Upper lobe of right lung (tissue), 1 donor: ENCODE data around the gene SLC1A2. TPM values are rescaled to one million over a fixed set of nuclear protein-coding genes. Genes with fewer than 3 reads are reported as not detected.

Experiments used
- ATAC-seq: fragments of 200-7000 bp; cut with Tn5 transposase; one replicate; pipeline ENCODE4 v1.9.1; 2020; ENCODE audit warnings: mild to moderate bottlenecking, moderate library complexity
- DNase-seq: peaks from one replicate; pipeline ENCODE4 v3.0.0-alpha.2; 2020
- H3K27ac ChIP-seq: fragments of 200-600 bp; one replicate; pipeline ENCODE4 v1.8.0; 2022
- H3K27me3 ChIP-seq: fragments of 200-600 bp; one replicate; pipeline ENCODE4 v1.8.0; 2022; ENCODE audit warnings: mild to moderate bottlenecking
- H3K36me3 ChIP-seq: fragments of 200-600 bp; one replicate; pipeline ENCODE4 v1.8.0; 2022
- H3K4me1 ChIP-seq: fragments of 200-600 bp; one replicate; pipeline ENCODE4 v1.8.0; 2022
- H3K4me3 ChIP-seq: fragments of 200-600 bp; one replicate; pipeline ENCODE4 v1.8.0; 2022; ENCODE audit warnings: mild to moderate bottlenecking
- H3K9me3 ChIP-seq: fragments of 200-600 bp; one replicate; pipeline ENCODE4 v1.8.0; 2022
- CTCF ChIP-seq: fragments of 200-600 bp; IDR thresholded peaks from one replicate; pipeline ENCODE4 v1.8.0; 2022; ENCODE audit warnings: antibody characterized with exemption
- intact Hi-C: fragments of 100-400 bp; cut with DNase I; formaldehyde crosslinking; loops from one replicate; pipeline ENCODE4 v1.11.0; 2022
- total RNA-seq: library from RNA; stranded (reverse); fragmentation: NEBNext Ultra II Directional; extraction: Animal tissue kit (Norgen Biotek cat#: 25700); gene quantifications from one replicate; pipeline ENCODE4 v1.2.1, GENCODE V29; 2021
- donor health status: DM: no; HTN: yes; CAD: no; lungs with severe emphysema.

The SLC1A2 gene
- total RNA-seq, 1 donor from 2014 or later, result 2.5 TPM

DNA sequence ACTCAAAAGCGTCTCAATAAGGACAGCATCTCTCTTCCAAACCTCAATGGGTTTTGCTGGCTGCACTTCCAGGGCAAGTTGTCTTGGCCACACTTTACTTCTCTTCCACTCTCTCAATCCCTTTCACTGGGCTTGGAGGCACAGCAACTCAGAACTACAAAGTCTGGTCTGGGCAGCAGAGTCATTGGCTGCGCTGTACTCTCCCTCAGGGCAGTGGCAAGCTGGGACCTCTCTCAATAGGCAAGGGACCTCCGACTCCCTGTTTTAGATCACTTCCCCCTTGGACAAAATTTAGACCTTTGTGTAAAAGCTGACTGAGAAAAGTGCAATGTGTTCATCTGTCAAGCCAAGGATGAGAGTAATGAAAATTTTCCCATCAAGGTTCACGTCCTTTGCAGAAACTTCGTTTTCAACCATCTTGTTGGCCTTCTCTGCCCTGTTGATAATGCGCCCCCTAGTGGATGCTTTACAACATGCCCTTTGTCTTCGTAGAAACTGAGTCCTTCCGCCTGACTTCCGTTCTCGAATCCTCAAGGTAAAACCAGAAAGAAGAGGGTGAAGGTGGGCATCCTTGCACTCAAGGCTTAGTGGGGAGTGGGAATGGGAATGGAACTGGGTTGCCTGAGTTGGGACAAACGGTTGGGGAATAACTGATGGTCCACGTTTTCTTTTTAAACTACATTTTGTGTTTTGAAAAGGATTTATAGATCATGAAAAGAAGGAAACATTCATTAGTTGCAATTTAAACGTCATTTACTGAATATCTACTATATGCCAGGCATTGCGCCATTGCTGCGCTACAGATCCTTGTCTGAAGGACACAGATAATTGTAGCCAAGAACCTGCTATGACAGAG is 181.3 kb downstream of the SLC1A2 start:
- peak; percentile 74 for ATAC-seq
- H3K27me3 ChIP-seq, result no peaks in the 10 kb centered on the region
- intact Hi-C loops, result no loop called here

GRCh38 chr11:35237351-35237750 is 182.0 kb downstream of the SLC1A2 start:
- no peaks in the 10 kb centered on the region for H3K9me3 ChIP-seq
- intact Hi-C loops, result no loop called here
- H3K27ac ChIP-seq, result no peak overlapping the region
- no peaks in the 10 kb centered on the region for H3K27me3 ChIP-seq
- peaks cover 18% of the 10 kb centered on the region for H3K4me1 ChIP-seq
- H3K4me3 ChIP-seq, result no peak overlapping the region
- TF ChIP-seq CTCF, result no peak
- DNase-seq (no peak), ATAC-seq (peak; percentile 45)
- no peaks in the 10 kb centered on the region for H3K36me3 ChIP-seq

More for the DNA sequence above, 181.3 kb downstream of the SLC1A2 start:
- H3K27ac ChIP-seq, result no peak overlapping the region
- no peaks in the 10 kb centered on the region for H3K9me3 ChIP-seq
- TF ChIP-seq CTCF, result peak; percentile 71
- no peak overlapping the region for H3K4me3 ChIP-seq
- H3K36me3 ChIP-seq, result no peaks in the 10 kb centered on the region
- no peak for DNase-seq
- peaks cover 18% of the 10 kb centered on the region for H3K4me1 ChIP-seq

DNA sequence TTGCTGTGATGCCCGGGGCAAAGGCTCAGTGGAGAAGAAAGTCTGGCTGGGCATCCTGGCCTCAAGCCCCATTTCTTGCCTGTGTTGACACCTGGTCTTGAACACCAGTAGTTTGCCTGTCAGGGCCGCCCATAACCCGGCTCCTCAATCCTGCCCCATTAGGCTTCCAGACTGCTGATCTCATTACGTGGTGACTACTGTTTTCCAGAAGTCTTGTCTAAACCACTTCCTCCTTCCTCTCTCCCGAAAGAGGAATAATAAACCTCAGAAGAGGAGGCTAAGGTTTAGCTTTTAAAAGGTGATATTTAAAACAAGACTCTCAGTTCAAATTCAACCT is 182.7 kb downstream of the SLC1A2 start:
- DNase-seq, result no peak
- peaks cover 18% of the 10 kb centered on the region for H3K4me1 ChIP-seq
- no peak for TF ChIP-seq CTCF
- no peak overlapping the region for H3K4me3 ChIP-seq
- ATAC-seq, result peak; percentile 76
- no peaks in the 10 kb centered on the region for H3K27me3 ChIP-seq
- H3K27ac ChIP-seq, result no peak overlapping the region
- no peaks in the 10 kb centered on the region for H3K36me3 ChIP-seq
- H3K9me3 ChIP-seq, result no peaks in the 10 kb centered on the region
- intact Hi-C loops, result no loop called here

- Histone ChIP-seq H3K4me3 (no peak overlapping the region), H3K4me1 (peaks cover 18% of the 10 kb centered on the region), H3K27ac (no peak overlapping the region), H3K9me3 (no peaks in the 10 kb centered on the region), H3K27me3 (no peaks in the 10 kb centered on the region), H3K36me3 (no peaks in the 10 kb centered on the region)
- intact Hi-C loops, result no loop called here
- ATAC-seq (peak; percentile 16), DNase-seq (no peak)
- TF ChIP-seq CTCF, result no peak
Observed at GRCh38 chr11:35235936-35236666, 183.3 kb downstream of the SLC1A2 start.

GRCh38 chr11:35235498-35235897 is 183.9 kb downstream of the SLC1A2 start:
- Histone ChIP-seq H3K9me3 (no peaks in the 10 kb centered on the region), H3K4me3 (no peak overlapping the region), H3K4me1 (peaks cover 18% of the 10 kb centered on the region), H3K27me3 (no peaks in the 10 kb centered on the region), H3K27ac (no peak overlapping the region), H3K36me3 (peaks cover 4% of the 10 kb centered on the region)
- intact Hi-C loops, result no loop called here
- DNase-seq (no peak), ATAC-seq (no peak)
- TF ChIP-seq CTCF, result no peak
